Activated naive CD4-positive, alpha-beta T cell (primary cell): Measurements from ENCODE around the gene DYNLRB1.

ENCODE experiments used
- DNase-seq, 4 experiments: peaks; one replicate each; lab custom pipeline; 2025; lab: John Stamatoyannopoulos, UW

DYNLRB1 gene

GRCh38 chr20:34534391-34535165, 18.4 kb downstream of the DYNLRB1 start:
- DNase-seq = no peak

- no peak for DNase-seq
Observed at GRCh38 chr20:34535301-34535840, 19.1 kb downstream of the DYNLRB1 start.

GRCh38 chr20:34535857-34536256, 19.6 kb downstream of the DYNLRB1 start:
- no peak for DNase-seq

- DNase-seq = peak in 1 of 4 experiments; percentile 9
Observed at GRCh38 chr20:34536798-34537394, 20.7 kb downstream of the DYNLRB1 start.

GRCh38 chr20:34537651-34538050, 21.4 kb downstream of the DYNLRB1 start:
- DNase-seq = no peak

GRCh38 chr20:34538671-34539123, 22.5 kb downstream of the DYNLRB1 start:
- peak in 3 of 4 experiments; percentile 16 to 44 (median 19) for DNase-seq

- no peak for DNase-seq
Observed at GRCh38 chr20:34539756-34540155, 23.5 kb downstream of the DYNLRB1 start.

GRCh38 chr20:34540596-34541263, 24.5 kb downstream of the DYNLRB1 start:
- no peak for DNase-seq

GRCh38 chr20:34541264-34541901, 25.2 kb downstream of the DYNLRB1 start:
- no peak for DNase-seq

GRCh38 chr20:34541917-34542316, 25.7 kb downstream of the DYNLRB1 start:
- no peak for DNase-seq

- no peak for DNase-seq
Observed at GRCh38 chr20:34542439-34542838, 26.2 kb downstream of the DYNLRB1 start.

GRCh38 chr20:34543463-34544056, 27.3 kb downstream of the DYNLRB1 start:
- DNase-seq = no peak

GRCh38 chr20:34544109-34544796, 28.0 kb downstream of the DYNLRB1 start:
- DNase-seq = peak in 2 of 4 experiments; percentile 21 to 40

- DNase-seq = no peak
Observed at GRCh38 chr20:34546751-34547181, 30.5 kb downstream of the DYNLRB1 start.

- no peak for DNase-seq
Observed at GRCh38 chr20:34547844-34548613, 31.8 kb downstream of the DYNLRB1 start.

GRCh38 chr20:34549291-34549928, 33.2 kb downstream of the DYNLRB1 start:
- no peak for DNase-seq

- no peak for DNase-seq
Observed at GRCh38 chr20:34549929-34550305, 33.7 kb downstream of the DYNLRB1 start.

- DNase-seq = no peak
Observed at GRCh38 chr20:34552569-34552968, 36.3 kb downstream of the DYNLRB1 start.

GRCh38 chr20:34553366-34553867, 37.2 kb downstream of the DYNLRB1 start:
- DNase-seq = no peak

- DNase-seq = no peak
Observed at GRCh38 chr20:34557936-34558319, 41.7 kb downstream of the DYNLRB1 start.
